Thoracic aorta (tissue), 2 donors: ENCODE data around the gene SIPA1L3. TPM values are rescaled to one million over a fixed set of nuclear protein-coding genes. Genes with fewer than 3 reads are reported as not detected.

Experiments
- ATAC-seq: fragments of 150-250 bp; one replicate; pipeline ENCODE4 v1.8.0; 2017; ENCODE audit warnings: low read depth; ENCODE audit not compliant: insufficient number of reproducible peaks, low FRiP score
- DNase-seq: peaks from one replicate; pipeline ENCODE4 v3.0.0-alpha.2; 2020; ENCODE audit warnings: low spot score
- H3K27ac ChIP-seq, 2 donors: fragments of 200-600 bp; sonication (generic); 1 replicate in 1 of 2; 2 replicates in 1 of 2; pipeline ENCODE4 v1.5.1; 2016; ENCODE audit warnings: mild to moderate bottlenecking in 2 of 2, moderate library complexity in 2 of 2
- H3K27me3 ChIP-seq: fragments of 200-600 bp; sonication (generic); replicated peaks from 2 replicates; pipeline ENCODE4 v1.6.0; 2016; ENCODE audit warnings: mild to moderate bottlenecking; ENCODE audit not compliant: insufficient read depth
- H3K36me3 ChIP-seq: fragments of 200-600 bp; sonication (generic); one replicate; pipeline ENCODE4 v1.5.1; 2016
- H3K4me1 ChIP-seq, 2 donors: fragments of 200-600 bp; sonication (generic); 1 replicate in 1 of 2; 2 replicates in 1 of 2; pipeline versions ENCODE4 v1.5.1 to v1.6.0; 2016; ENCODE audit warnings: low read depth in 2 of 2, mild to moderate bottlenecking in 1 of 2; ENCODE audit not compliant: control insufficient read depth in 1 of 2
- H3K4me3 ChIP-seq: fragments of 200-600 bp; sonication (generic); 2 replicates; pipeline ENCODE4 v1.5.1; 2016; ENCODE audit warnings: mild to moderate bottlenecking
- H3K9me3 ChIP-seq: fragments of 200-600 bp; sonication (generic); 2 replicates; pipeline ENCODE4 v1.5.1; 2016
- total RNA-seq, 2 donors: library from RNA; depleted of rRNA; stranded (reverse); fragments of >200 nt; gene quantifications; one replicate each; pipeline versions ENCODE4 v1.1.0 to v1.2.3, GENCODE V29; 2016
- TF ChIP-seq, protein P1 (sequence below): fragments of 200-600 bp; sonication (generic); IDR thresholded peaks from one replicate; pipeline ENCODE4 v1.5.1; 2019; ENCODE audit warnings: antibody characterized with exemption

SIPA1L3 gene
- total RNA-seq, 2 donors from 2014 or later, result 14.5 to 39.4 TPM

DNA sequence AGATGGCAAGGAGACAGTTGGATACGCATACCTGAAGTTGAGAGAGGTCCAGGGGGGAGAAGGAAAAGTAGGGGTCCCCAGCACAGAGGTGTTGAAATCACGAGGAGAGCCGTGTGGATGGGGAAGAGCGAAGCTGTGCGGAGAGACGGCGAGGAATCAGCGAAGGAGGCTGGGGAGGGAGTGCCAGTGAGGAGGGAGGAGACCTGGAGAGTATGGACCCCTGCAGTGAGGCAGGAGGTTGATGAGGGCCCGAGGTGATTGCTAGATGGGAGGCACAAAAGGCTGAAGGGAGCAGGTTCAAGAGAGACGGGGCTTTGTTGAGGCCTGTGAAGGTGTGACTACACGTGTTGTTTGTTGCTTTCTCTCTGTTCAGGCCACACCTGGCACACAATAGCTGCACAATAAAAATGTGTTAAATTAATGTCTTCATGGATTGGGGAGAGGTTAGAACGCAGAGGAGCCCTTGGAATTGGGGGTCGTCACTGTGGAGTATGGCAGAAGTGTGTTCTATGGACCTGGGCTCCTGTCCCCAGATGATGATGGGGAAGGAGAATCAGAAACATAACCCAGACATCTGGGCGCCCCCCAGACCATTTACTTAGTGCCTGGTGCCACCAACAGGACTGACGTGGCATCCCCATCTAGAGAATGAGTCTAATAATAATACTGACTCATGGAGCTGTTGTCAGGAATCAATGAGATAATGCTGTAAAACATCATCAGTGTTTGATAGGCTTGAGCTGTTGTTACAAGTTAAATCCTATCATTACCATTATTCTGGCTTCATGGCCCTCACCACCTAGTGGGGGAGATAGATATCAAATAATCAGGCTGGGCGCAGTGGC lies 137.5 kb downstream of the SIPA1L3 start:
- TF ChIP-seq, protein P1, sequence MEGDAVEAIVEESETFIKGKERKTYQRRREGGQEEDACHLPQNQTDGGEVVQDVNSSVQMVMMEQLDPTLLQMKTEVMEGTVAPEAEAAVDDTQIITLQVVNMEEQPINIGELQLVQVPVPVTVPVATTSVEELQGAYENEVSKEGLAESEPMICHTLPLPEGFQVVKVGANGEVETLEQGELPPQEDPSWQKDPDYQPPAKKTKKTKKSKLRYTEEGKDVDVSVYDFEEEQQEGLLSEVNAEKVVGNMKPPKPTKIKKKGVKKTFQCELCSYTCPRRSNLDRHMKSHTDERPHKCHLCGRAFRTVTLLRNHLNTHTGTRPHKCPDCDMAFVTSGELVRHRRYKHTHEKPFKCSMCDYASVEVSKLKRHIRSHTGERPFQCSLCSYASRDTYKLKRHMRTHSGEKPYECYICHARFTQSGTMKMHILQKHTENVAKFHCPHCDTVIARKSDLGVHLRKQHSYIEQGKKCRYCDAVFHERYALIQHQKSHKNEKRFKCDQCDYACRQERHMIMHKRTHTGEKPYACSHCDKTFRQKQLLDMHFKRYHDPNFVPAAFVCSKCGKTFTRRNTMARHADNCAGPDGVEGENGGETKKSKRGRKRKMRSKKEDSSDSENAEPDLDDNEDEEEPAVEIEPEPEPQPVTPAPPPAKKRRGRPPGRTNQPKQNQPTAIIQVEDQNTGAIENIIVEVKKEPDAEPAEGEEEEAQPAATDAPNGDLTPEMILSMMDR, result no peak
- DNase-seq, result no peak
- no peaks in the 10 kb centered on the region for H3K9me3 ChIP-seq
- H3K4me3 ChIP-seq, result no peak overlapping the region
- no peak for ATAC-seq
- H3K36me3 ChIP-seq, result no peaks in the 10 kb centered on the region
- H3K27me3 ChIP-seq, result no peaks in the 10 kb centered on the region
- H3K27ac ChIP-seq, result no peak overlapping the region
- H3K4me1 ChIP-seq, result no peaks in the 10 kb centered on the region

DNA sequence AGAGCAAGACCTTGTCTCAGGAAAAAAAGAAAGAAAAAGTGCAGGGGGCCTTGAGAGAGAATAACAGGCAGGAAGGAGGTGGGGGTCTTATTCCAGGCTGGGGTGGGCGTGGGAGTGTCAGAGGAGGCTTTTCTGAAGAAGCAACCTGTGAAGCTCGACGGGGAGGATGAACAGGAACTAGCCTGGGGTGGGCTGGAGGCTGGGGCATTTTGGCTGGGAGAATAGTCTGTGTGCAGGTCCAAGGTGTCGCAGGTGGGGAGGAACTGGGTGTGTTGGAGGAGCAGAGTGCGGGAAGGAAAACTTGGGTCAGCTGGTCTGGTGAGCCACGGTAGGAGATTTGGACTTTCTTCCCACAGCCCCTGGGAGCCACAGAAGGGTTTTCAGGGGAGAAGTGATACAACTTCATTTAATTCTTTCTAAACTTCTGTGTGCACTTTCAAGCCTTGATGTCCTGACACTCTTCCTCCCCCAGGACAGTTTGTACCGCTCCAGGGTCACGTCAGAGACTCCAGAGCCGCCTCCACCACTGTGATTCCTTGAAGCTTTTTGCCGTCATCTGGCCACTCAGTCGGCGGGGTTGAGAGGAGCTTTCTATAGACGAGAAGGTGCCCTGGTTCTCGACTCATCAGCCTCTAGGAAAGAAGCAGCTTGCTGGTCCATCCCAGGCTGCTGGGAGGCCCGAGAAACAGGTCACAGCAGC lies 138.7 kb downstream of the SIPA1L3 start:
- Histone ChIP-seq H3K4me1 (no peaks in the 10 kb centered on the region), H3K9me3 (no peaks in the 10 kb centered on the region), H3K36me3 (no peaks in the 10 kb centered on the region), H3K27ac (no peak overlapping the region), H3K27me3 (no peaks in the 10 kb centered on the region), H3K4me3 (no peak overlapping the region)
- no peak for DNase-seq
- ATAC-seq, result no peak
- TF ChIP-seq, protein P1, result no peak

DNA sequence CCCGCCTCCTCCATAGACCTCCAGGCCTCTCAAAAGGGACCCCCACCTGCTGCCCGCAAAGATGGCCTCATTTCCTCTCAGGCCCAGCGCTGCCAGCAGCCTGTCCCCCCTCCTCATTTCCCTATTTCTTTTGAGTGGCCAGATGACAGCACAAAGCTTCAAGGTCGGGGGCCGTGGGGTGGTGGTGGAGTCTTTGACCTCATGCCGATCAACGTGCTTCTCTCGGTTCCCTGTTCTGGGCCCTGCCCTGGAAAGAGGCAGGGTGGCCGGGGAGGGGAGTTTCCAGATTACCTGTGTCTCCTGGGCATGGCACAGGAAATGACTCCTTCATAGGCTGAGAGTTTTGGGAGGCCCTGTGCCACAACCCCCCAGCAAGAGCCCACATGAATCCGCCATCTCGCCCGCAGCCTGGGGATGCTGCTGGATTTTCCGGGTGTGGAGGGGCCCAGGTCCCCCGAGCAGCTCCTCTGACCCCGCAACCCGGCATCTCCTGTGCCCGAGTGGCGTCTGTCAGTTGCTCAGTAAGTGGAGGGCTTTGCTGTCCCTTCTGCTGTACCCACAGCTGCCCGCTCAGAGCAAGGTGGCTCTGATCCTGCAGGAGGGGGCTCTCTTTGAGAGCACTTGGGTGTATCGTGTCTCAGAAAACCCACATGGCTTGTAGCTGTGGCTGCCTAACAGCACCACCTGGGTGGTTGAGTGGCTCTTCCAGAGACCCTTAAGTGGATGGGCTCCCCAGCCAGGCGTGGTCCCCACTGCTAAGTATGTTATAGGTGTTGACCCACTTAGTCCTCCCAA lies 139.4 kb downstream of the SIPA1L3 start:
- no peaks in the 10 kb centered on the region for H3K9me3 ChIP-seq
- no peak overlapping the region for H3K27ac ChIP-seq
- no peak overlapping the region for H3K4me3 ChIP-seq
- no peaks in the 10 kb centered on the region for H3K27me3 ChIP-seq
- no peak for ATAC-seq
- TF ChIP-seq, protein P1, result no peak
- DNase-seq, result no peak
- H3K4me1 ChIP-seq, result no peaks in the 10 kb centered on the region
- no peaks in the 10 kb centered on the region for H3K36me3 ChIP-seq

DNA sequence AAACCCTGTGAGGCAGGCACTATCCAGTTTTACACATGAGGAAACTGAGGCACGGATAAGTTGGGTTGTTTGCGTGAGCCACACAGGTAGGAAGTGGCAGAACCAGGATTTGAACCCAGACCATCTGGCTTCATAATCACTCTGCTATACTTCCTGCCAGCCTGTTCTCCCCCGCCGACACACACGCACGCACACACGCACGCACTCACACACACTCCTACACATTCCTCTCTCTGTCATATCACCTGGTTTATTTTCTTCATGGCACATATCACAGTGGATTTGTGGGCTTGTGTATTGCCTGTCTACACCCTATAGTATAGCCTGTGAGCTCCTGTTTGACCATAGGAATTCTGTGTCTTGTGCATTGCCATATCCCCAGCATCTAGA lies 140.0 kb downstream of the SIPA1L3 start:
- TF ChIP-seq, protein P1, result no peak
- H3K36me3 ChIP-seq, result no peaks in the 10 kb centered on the region
- no peak for DNase-seq
- H3K27me3 ChIP-seq, result no peaks in the 10 kb centered on the region
- ATAC-seq, result no peak
- H3K4me1 ChIP-seq, result no peaks in the 10 kb centered on the region
- H3K9me3 ChIP-seq, result no peaks in the 10 kb centered on the region
- H3K27ac ChIP-seq, result no peak overlapping the region
- no peak overlapping the region for H3K4me3 ChIP-seq

DNA sequence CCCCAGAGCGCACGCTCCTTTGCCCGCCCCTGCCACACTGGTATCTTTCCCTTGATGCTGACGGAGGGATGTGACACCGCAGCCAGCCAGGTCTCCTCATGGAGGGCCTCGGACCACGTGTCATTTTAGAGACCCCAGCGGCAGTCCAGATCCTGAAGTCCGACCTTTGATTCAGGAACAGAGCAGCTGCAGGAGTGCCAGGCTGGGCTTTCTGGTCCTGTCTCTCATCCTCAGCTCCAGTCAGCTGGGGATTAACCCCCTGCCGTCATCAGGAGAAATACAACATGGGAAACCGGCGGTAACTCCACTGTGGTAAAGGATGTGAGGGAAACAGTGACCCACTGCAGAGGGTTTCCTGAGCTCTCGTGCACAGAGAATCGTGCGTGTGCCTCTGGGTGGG lies 140.6 kb downstream of the SIPA1L3 start:
- H3K27ac ChIP-seq, result no peak overlapping the region

More for the DNA sequence above, 140.6 kb downstream of the SIPA1L3 start:
- H3K27me3 ChIP-seq, result no peaks in the 10 kb centered on the region
- ATAC-seq, result no peak
- H3K4me3 ChIP-seq, result no peak overlapping the region
- no peaks in the 10 kb centered on the region for H3K9me3 ChIP-seq
- no peak for DNase-seq
- H3K36me3 ChIP-seq, result no peaks in the 10 kb centered on the region
- TF ChIP-seq, protein P1, result no peak
- H3K4me1 ChIP-seq, result no peaks in the 10 kb centered on the region
